Muscle layer of duodenum (tissue), 2 donors: ENCODE data around the gene NCOA1.
"Not testable (repeated sequence)": the region's sequence is repeated elsewhere in the genome, so short reads cannot be mapped to it uniquely, and the experiment has no call there.

ENCODE experiments used
- H3K27ac ChIP-seq: one replicate; pipeline ENCODE4 v1.7.0; 2013; ENCODE audit warnings: mild to moderate bottlenecking, low read length
- H3K27me3 ChIP-seq: one replicate; pipeline ENCODE4 v1.7.0; 2013; ENCODE audit warnings: low read depth, mild to moderate bottlenecking, control low read depth, low read length
- H3K36me3 ChIP-seq, 2 donors: one replicate each; pipeline ENCODE4 v1.7.0; 2013; ENCODE audit warnings: low read length in 2 of 2, control low read depth in 1 of 2, mild to moderate bottlenecking in 1 of 2; ENCODE audit not compliant: insufficient read depth in 2 of 2, control insufficient read depth in 1 of 2
- H3K4me1 ChIP-seq, 2 donors: one replicate each; pipeline ENCODE4 v1.7.0; 2013; ENCODE audit warnings: low read length in 2 of 2, mild to moderate bottlenecking in 2 of 2, control low read depth in 1 of 2, moderate library complexity in 1 of 2; ENCODE audit not compliant: insufficient read depth in 2 of 2, control insufficient read depth in 1 of 2
- H3K4me3 ChIP-seq, 2 donors: one replicate each; pipeline ENCODE4 v1.7.0; 2013; ENCODE audit warnings: low read length in 2 of 2, low read depth in 1 of 2, mild to moderate bottlenecking in 1 of 2
- H3K9me3 ChIP-seq, 2 donors: one replicate each; pipeline ENCODE4 v1.7.0; 2013; ENCODE audit warnings: low read length in 2 of 2, control low read depth in 1 of 2, mild to moderate bottlenecking in 1 of 2; ENCODE audit not compliant: control insufficient read depth in 1 of 2
- donor health status: healthy.

The NCOA1 gene

DNA sequence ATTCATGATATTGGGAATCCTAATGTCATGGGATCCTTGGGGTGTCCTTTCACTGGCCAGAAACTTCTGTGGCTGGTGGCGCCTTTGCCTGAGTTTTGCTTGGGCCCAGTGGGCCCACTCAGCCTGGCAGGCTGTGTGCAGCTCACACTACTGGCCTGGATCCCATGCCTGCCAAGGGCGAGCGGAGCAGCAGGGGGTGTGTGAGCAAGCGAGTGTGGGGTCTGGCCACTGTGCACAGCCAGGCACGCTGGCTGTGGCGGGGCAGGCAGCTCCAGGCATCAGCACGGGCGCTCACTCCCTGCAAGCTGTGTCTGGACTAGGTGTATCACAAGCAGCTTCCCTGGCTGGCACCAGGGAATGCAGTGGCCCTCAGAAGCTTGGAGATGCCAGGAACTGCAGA is 74.5 kb downstream of the NCOA1 start:
- Histone ChIP-seq H3K4me1 (peaks cover 0 to 8% of the 10 kb centered on the region in 2 donors), H3K9me3 (no peaks in the 10 kb centered on the region), H3K36me3 (peaks cover 10% of the 10 kb centered on the region in 2 donors), H3K4me3 (no peak overlapping the region), H3K27me3 (no peaks in the 10 kb centered on the region), H3K27ac (no peak overlapping the region)

DNA sequence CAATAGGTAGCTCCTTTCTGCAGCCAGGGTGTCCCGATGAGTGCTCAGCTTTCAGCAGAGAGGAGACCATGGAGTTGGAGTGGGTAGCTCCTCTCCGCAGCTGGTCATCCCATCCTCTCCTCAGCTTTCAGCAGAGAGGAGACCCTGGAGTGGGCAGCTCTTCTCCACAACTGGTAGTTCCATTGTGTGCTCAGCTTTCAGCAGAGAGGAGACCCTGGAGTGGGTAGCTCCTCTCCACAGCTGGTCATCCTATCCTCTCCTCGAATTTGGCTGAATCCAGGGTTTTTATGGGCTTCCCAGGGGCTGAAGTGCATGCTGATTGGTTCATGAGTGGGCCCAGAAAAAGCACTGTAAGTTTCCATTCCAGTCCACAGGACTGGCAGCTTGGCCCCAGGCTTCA is 75.2 kb downstream of the NCOA1 start:
- H3K27me3 ChIP-seq, result no peaks in the 10 kb centered on the region
- H3K36me3 ChIP-seq, result peaks cover 10% of the 10 kb centered on the region in 2 donors
- H3K4me3 ChIP-seq, result no peak overlapping the region
- H3K27ac ChIP-seq, result no peak overlapping the region
- H3K9me3 ChIP-seq, result no peaks in the 10 kb centered on the region
- peaks cover under 1 to 6% of the 10 kb centered on the region in 2 donors for H3K4me1 ChIP-seq

DNA sequence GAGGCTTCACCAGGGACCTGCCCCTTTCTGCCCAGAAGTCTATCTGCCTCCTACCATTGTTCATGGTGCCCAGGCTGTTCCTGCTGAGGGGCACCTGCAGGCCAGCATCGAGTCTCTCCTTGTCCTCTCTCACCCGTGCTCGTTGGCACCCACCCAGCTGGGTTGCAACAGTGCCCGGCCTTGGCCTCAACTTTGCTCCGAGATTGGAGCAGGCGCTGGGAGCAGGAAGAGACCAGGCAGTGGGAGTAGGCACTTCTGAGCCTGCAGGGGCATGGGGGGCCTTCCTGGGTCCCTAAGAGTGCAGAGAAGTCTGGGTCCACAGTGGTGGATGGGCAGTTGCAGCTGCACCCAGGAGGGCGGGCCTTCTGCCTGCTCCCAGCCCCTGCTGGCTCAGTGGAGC is 75.6 kb downstream of the NCOA1 start:
- H3K9me3 ChIP-seq, result no peaks in the 10 kb centered on the region
- H3K4me3 ChIP-seq, result no peak overlapping the region
- no peaks in the 10 kb centered on the region for H3K27me3 ChIP-seq
- peaks cover 4 to 6% of the 10 kb centered on the region in 2 donors for H3K4me1 ChIP-seq
- H3K36me3 ChIP-seq, result peaks cover 10% of the 10 kb centered on the region in 2 donors
- no peak overlapping the region for H3K27ac ChIP-seq

DNA sequence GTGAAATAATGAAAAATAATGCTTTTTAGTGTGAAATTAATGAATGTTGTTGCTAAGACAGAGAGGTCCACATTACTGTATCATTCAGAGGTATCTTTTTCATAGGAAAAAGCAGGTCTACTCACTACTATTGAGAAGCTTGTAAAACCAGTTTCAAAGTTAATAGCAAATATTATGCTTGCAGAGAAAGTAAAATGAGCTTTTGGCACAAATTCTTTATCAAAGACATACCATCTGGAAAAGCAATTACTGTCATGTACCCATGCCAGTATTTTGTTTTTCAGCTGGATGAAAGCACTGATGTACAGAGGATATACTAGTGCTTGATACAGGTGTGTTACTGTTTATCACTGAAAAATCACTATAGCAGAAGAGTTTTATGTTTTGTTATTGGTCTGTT is 77.5 kb downstream of the NCOA1 start:
- Histone ChIP-seq H3K27me3 (no peaks in the 10 kb centered on the region), H3K36me3 (peaks cover 10% of the 10 kb centered on the region in 2 donors), H3K4me3 (no peak overlapping the region), H3K27ac (no peak overlapping the region), H3K9me3 (no peaks in the 10 kb centered on the region), H3K4me1 (peaks cover 4 to 6% of the 10 kb centered on the region in 2 donors)

DNA sequence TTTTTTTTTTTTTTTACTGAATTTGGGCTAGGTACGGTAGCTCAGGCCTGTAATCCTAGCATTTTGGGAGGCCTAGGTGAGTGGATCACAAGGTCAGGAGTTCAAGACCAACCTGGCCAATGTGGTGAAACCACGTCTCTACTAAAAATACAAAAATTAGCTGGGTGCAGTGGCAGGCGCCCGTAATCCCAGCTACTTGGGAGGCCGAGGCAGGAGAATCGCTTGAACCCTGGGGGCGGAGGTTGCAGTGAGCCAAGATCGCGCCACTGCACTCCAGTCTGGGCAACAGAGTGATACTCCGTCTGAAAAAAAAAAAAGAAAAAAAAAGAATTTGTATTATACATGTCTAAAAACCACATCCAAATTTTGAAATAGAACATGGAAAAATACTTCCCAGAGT is 78.5 kb downstream of the NCOA1 start:
- H3K9me3 ChIP-seq, H3K36me3 ChIP-seq, H3K4me1 ChIP-seq, H3K4me3 ChIP-seq, H3K27ac ChIP-seq, H3K27me3 ChIP-seq: not testable (repeated sequence)

DNA sequence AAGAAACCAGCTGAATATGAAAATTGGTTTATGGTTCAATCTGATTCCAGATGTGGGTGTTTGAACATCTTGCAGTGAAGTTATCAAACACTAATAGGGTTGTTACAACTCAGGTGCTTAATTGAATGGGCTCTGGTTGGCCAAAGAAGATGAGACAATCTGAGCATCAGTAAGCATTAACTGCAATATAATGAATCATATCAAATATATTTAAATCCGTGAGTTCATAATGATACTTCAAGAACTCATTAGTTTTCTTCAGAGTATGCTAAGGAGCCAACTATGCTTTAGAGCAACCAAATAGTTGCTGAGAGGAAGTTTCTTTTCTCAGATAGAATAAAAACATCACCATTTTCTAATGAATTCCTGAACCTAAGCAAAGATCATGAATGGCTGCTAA is 79.2 kb downstream of the NCOA1 start:
- H3K36me3 ChIP-seq, result peaks cover 10% of the 10 kb centered on the region in 2 donors
- no peaks in the 10 kb centered on the region for H3K27me3 ChIP-seq
- no peaks in the 10 kb centered on the region for H3K9me3 ChIP-seq
- H3K27ac ChIP-seq, result no peak overlapping the region
- no peak overlapping the region for H3K4me3 ChIP-seq
- peaks cover 4 to 6% of the 10 kb centered on the region in 2 donors for H3K4me1 ChIP-seq

DNA sequence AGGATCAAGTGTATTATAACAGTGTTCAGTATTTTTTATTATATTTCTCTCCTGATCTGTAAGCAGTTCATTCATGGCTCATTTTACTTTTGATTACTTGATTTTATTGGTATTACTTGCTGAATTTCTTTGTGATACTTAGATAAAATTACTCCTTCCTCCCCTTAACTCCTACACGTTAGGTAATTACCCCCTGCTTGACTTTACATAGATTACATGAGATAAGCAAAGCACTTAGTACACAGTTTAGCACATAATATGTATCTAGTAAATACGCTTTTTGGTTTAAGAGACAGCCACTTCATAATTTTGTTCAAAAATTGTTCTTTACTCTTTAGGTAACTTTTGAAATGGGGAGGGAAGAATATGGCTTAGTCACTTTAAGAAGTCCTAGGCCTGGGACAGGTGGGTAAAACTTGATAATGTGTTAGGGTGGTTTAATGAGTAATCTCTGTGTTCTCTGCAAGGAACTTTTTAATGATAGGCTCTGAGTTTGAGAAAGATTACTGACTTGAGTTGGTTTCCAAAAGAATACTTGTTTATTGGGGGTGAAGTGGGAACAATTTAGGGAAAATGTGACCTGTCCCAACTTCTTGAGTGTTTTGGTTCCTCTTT is 80.9 kb downstream of the NCOA1 start:
- no peaks in the 10 kb centered on the region for H3K9me3 ChIP-seq
- H3K4me1 ChIP-seq, result peaks cover 4 to 9% of the 10 kb centered on the region in 2 donors
- H3K27ac ChIP-seq, result no peak overlapping the region
- H3K27me3 ChIP-seq, result no peaks in the 10 kb centered on the region
- no peak overlapping the region for H3K4me3 ChIP-seq
- no peaks in the 10 kb centered on the region for H3K36me3 ChIP-seq

DNA sequence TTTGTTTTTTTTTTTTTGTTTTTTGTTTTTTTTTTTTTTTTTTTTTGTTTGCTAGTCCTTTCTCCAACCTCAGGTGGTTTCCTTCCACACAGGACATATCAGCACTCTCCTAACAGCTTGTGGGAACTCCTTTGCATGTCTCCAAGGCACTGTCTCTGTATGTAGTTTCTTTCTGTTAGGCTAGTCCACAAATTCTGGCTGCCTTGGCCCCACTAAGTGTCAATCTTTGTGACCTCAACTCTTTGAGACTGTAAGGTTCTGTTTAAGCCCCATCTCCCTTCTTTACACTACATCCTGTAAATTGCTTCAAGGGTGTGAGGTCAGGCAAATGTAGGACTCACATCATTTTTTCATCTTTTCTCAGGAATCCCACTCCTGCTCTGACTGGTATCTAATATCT is 85.1 kb downstream of the NCOA1 start:
- Histone ChIP-seq H3K27me3 (no peaks in the 10 kb centered on the region), H3K27ac (no peak overlapping the region), H3K36me3 (no peaks in the 10 kb centered on the region), H3K4me3 (no peak overlapping the region), H3K9me3 (no peaks in the 10 kb centered on the region), H3K4me1 (peaks cover 6 to 13% of the 10 kb centered on the region in 2 donors)

DNA sequence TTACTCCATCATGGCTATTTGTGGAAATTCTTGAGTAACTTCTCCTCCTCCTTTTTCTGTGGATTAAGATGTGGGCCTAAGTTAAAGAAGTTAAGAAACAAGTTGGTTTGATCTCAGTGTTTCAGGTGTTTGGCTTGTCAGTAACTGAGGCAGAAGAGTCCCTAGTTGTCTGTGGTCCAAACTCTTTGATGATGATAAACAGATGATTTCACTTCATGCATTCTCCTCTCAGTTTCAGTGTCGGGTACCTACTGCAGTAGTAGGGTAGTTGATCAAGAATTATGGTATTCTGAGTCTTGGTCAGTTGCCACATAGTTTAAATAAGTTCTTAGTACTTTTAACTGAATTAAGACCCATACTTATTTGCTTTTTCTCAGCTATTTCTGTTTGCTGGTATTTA is 85.6 kb downstream of the NCOA1 start:
- Histone ChIP-seq H3K36me3 (no peaks in the 10 kb centered on the region), H3K27ac (no peak overlapping the region), H3K4me1 (peaks cover 6 to 8% of the 10 kb centered on the region in 2 donors), H3K4me3 (no peak overlapping the region), H3K27me3 (no peaks in the 10 kb centered on the region), H3K9me3 (no peaks in the 10 kb centered on the region)

DNA sequence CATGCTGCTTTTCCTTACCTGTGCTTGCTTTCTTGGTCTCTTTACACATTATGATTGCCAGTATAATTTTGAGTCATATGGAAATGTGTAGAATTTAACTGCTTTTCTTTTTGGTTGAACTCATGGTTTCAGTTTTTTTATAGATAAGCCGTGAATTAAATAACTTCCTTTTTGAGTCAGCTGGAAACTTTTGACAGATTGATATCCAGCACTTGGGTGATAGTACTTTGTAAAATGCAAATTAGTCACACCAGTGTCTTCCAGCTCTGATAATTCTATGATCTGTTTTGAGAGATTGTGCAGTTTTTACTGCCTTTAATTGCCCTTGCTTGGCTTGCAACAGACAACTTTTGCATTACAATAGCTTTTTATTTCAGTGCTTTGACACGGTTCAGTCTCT is 86.4 kb downstream of the NCOA1 start:
- no peaks in the 10 kb centered on the region for H3K9me3 ChIP-seq
- peaks cover 6 to 8% of the 10 kb centered on the region in 2 donors for H3K4me1 ChIP-seq
- H3K27ac ChIP-seq, result no peak overlapping the region

DNA sequence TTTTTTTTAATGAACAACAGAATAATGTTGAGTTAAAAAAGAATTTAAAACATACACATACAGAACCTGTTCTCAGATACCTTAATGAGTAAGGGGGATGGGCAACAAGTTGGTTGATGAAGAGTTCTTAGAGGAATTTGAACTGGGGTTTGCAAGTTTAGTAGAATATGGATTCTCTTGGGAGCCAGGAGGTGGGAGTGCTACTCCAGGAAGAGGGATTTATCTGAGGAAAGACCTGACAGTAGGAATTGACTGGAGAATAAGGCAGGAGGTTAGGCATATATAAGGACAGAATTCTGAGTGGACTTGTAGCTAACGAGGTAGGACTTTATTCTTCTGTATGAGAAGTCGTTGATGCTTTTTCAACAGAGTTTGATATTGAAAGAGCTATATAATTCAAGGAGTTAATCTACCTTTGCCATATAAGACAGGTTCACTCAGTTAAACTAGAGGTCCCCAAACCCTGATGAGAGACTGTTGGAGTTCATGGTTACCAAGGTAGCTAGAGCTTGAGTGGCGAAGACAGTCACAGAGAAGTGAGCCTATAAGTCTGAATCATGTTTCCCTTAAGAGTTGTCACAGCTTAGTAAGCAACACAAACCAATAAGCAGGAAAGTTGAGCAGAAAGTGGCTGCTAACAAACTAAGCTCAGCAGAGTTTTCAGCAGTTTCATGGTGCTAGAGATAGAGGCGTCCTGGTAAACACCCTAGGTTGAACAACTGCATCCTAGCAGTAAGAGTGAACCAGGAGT is 88.2 kb downstream of the NCOA1 start:
- Histone ChIP-seq H3K36me3 (no peaks in the 10 kb centered on the region), H3K27me3 (no peaks in the 10 kb centered on the region), H3K27ac (no peak overlapping the region), H3K4me3 (no peak overlapping the region), H3K9me3 (no peaks in the 10 kb centered on the region), H3K4me1 (peaks cover 6 to 8% of the 10 kb centered on the region in 2 donors)

More for the DNA sequence above, 86.4 kb downstream of the NCOA1 start:
- no peaks in the 10 kb centered on the region for H3K36me3 ChIP-seq
- H3K4me3 ChIP-seq, result no peak overlapping the region
- no peaks in the 10 kb centered on the region for H3K27me3 ChIP-seq
